ENCODE results near the gene SORCS1.
"Not testable (repeated sequence)": the region's sequence is repeated elsewhere in the genome, so short reads cannot be mapped to it uniquely, and the experiment has no call there.

Gene SORCS1

GRCh38 chr10:106938513-106938912 lies 226.0 kb downstream of the SORCS1 start:
- DNase-seq: no peak

GRCh38 chr10:106935978-106936451 lies 228.5 kb downstream of the SORCS1 start:
- DNase-seq: no peak

DNA sequence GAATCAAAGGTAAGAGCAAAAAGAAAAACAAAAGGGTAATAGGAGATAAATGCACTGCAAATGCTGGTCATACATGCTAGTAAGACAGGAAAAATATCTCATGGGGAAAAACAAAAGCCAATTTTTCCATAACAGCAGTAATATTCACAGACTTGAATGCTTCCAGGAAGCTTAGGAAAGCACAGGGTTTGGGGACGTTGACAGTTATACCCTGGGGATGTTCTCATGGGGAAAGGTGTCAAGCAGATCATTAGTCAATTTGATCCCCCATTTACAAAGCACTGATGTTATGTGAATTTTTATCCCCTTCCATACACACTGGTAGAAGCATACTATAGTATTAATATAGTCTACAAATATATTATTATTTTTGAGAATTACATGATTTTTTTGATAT lies 232.7 kb downstream of the SORCS1 start:
- DNase-seq: no peak

DNA sequence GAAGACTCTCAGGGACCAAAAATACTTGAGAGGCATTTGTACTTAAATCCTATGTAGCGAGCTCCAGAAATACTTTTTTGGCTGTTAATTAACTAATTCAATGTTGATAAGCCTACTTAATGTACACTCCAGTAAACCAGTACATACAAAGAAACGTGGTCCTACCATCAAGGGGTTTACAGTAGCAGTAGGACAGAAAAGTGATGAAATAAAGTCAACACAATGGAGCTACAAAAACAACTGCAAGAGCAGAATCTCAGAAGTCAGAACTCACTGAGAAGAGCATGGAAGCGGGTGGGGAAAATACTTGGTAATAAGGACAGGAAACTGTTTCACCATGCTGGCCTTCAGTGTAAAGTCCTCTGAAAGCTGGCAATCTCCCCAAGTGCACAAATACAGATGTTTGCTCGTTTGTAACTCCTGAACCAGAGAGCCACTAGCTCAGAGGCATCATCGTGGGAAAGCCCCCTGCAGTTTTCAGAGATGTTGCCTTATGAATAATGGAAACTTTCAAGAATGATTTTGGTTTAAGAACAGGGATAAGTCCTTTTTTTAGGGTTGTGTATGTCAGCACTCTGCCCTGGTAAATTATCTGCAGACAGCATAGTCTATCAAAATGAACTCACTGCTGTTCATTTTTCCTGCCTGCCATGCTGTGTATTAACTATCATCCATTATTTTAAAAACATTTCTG lies 233.2 kb downstream of the SORCS1 start:
- no peak for DNase-seq

DNA sequence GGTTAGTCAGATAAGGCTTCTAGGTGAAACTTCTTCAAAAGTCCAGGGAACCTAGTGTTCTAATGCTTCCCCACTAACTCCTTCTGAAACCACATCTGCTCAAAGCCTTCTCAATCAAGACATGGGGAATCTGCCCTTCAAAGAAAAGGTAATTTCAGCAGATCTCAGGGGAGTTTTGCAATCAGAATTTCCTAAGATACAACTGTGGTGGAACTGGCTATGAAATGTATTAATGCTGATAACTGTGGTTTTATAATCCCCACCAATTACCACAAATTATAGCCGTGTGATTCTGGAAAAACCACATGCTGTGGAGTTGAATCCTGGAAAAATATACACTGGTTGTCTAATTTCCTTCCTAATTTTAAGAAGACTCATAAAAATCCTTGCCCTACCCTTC lies 233.8 kb downstream of the SORCS1 start:
- no peak for DNase-seq

DNA sequence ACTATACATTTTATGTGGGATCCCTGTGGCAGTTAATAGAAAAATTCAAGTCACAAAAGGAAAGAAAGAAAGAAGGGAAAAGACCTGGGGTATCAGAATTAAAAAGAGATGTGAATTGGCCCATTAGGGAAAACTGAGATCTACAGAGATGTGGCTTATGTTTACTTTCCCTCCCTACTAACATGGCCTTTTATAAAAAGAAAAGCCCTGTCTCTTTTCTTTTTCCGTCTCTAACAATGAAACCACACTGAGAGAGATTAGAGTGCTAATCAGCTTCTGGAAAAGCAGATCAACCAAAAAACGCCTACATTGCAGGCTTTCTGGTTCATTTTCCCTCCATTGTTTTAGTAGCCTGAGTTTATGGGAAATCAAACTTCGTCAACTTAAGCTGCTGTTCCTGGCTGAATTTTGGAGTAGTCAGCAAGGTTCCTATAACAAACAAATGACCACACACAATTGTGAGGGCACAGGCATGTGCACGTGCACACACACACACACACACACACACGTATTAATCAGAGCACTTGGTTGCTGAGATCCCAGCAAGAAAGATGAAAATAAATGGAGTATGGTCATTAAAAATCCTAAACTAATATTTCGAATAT lies 235.1 kb downstream of the SORCS1 start:
- DNase-seq: no peak

DNA sequence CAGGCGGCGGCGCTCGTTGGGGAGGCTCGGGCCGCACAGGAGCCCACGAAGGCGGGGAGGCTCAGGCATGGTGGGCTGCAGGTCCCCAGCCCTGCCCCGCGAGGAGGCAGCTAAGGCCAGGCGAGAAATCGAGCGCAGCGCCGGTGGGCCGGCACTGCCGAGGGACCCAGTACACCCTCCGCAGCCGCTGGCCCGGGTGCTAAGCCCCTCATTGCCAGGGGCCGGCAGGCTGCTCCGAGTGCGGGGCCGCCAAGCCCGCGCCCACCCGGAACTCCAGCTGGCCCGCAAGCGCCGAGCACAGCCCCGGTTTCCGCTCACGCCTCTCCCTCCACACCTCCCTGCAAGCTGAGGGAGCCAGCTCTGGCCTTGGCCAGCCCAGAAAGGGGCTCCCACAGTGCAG lies 236.4 kb downstream of the SORCS1 start:
- DNase-seq: not testable (repeated sequence)

DNA sequence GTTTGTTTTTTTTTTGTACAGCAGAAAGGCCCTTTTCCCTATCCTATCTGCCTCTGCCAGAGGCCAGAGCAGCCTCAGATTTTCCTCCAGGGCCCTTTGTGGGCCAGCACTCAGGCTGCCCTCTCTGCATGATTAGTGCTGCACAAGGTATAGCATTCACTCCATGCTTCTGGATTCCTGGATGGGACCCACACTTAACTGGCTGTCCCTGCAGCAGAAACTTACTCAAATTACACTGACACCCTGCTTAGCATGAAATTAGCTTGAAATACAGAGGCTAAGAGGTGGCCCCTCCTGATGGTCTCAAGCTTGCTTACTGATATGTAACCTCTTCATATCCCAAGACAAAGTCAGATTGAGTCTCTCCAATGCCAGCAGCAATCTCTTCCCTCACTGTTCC lies 239.3 kb downstream of the SORCS1 start:
- no peak for DNase-seq

GRCh38 chr10:106920538-106920937 lies 244.0 kb downstream of the SORCS1 start:
- no peak for DNase-seq

DNA sequence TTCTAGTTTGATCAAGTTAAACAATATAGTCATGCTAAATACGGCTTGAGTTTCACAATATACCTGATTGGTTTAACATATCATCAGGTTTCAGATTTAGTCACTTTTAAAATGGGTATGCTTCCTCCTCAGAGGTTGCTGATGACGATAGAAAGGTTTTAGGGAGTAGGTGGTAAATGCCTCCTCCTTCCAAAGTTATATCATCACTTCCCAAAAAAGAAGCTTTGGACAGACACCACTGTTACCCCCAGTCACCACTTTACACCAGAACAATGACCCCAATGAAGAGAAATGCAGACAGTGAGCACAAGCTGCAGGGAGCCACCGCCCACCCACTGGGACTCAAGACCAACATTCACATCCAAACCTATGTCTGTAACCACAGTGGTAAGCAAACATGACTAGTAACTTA lies 244.6 kb downstream of the SORCS1 start:
- DNase-seq: no peak

GRCh38 chr10:106917452-106918055 lies 247.0 kb downstream of the SORCS1 start:
- DNase-seq: no peak

DNA sequence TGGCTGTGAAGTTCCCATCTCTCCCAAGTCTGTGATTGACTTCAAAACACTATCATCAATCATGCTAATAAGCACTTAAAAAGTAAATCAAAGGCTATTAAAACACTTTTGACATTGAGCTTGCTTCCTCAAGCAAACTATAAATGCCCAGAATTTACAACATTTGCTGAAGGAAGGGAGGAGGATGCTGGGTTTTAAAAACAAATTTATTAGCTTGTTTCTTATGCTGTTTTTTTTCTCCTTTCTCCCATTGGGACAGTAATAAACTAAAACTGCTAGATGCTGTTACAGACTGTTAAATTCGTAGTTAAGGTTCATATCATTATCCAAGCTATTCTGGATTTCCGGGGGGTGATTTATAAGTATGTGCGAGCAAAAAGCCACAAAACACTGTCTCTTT lies 250.5 kb downstream of the SORCS1 start:
- DNase-seq: no peak

- DNase-seq: no peak
These were observed 251.2 kb downstream of the SORCS1 start for GRCh38 chr10:106913348-106913747.

GRCh38 chr10:106911096-106911495 lies 253.4 kb downstream of the SORCS1 start:
- no peak for DNase-seq

- no peak for DNase-seq
These were observed 253.8 kb downstream of the SORCS1 start for GRCh38 chr10:106910666-106911065.

GRCh38 chr10:106908225-106908624 lies 256.3 kb downstream of the SORCS1 start:
- no peak for DNase-seq

GRCh38 chr10:106904209-106904608 lies 260.3 kb downstream of the SORCS1 start:
- no peak for DNase-seq

DNA sequence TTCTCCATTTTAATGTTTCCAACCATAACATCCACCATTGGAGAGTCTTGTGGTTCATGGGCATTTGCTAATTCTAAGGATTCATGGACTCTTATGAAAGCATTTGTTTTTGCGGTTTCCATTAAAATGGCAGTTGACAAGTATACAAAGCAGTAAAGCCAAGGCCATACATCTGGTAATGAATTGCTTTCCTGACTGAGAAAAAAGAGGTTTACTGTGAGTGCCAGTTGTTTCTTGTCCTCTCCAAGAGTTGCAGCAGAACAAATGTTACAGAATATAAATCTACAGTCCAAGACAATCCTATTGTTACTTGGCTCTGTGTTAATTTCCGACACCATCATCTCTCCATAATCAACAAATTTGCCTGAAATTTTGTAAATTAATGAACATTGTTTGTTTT lies 261.3 kb downstream of the SORCS1 start:
- DNase-seq: no peak

- no peak for DNase-seq
These were observed 264.4 kb downstream of the SORCS1 start for GRCh38 chr10:106900016-106900652.

DNA sequence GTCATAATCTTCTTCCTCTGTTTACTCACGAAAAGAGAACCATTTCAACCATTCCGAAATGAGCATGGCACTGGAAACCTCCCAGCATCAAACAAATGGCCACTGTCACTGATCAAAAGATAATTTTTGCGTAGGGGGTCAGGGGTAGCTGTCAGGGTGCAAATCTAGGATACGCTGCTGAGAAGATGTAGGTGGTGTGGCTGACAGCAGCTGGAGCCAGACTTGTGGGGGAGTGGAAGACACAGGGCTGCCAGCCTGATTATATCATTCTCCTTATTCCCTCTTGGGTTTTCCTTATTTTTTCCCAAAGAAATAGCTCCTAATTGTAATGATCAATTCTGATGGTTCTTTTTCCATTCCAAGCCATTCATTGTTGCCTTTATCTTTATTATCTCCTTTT lies 266.1 kb downstream of the SORCS1 start:
- DNase-seq: no peak

- DNase-seq: no peak
These were observed 266.8 kb downstream of the SORCS1 start for GRCh38 chr10:106897719-106898118.

- DNase-seq: no peak
These were observed 269.8 kb downstream of the SORCS1 start for GRCh38 chr10:106894692-106895091.

DNA sequence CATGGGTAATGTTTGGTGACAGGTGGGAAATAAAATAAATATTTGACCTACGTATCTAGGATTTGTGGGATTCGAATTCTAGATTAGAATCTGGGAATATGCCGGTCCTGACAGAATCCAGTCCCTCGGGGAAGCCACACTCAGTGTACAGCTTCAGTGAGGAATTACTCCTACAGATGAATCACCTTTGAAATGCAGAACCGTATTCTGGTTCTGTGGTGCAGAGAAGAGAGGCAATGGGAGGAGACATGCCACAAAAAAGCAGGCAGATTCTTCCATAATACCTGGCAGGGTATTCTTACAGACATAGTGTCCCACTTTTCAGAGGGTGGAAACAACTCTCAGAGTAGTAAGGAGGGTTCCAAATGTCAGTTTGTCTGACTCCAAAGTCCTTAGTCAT lies 286.9 kb downstream of the SORCS1 start:
- DNase-seq: no peak

GRCh38 chr10:106874604-106874889 lies 290.0 kb downstream of the SORCS1 start:
- DNase-seq: no peak

All from NCI-H526 (cell line).